Measurements from ENCODE around the gene CNTNAP2. TPM values are rescaled to one million over a fixed set of nuclear protein-coding genes. Genes with fewer than 3 reads are reported as not detected.

Gene CNTNAP2
- total and polyA plus RNA-seq, 2 of the 8 experiments (the other 6 are each of a cell fraction or from before 2014, with no cell fraction given) = 27.9 to 71.0 TPM

DNA sequence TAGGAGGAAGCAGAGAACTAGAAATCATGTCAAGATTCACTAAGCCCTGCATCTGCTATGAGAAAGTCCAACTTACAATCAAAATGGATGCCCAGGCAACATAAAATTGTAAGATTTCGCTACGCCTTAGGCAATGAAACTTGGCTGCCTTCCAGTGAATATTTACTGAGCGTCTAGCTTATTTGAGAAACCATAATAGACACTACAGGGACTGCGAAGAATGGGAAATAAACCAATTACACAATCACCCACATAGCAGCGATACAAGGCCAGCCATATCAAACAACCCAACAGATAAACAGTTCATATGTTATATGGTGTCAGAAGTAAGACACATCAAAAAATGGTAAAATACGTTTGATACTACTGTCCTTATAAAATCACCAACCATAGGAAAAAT lies 1928.9 kb downstream of the CNTNAP2 start:
- no peak overlapping the region for H3K56ac ChIP-seq (replicated peaks; ENCODE audit: insufficient read length, low read depth, low read length)
- H2AK5ac ChIP-seq (ENCODE audit: low read depth, low read length) = no peak overlapping the region
- H3K23ac ChIP-seq (ENCODE audit: insufficient read length) = no peak overlapping the region
- DNase-seq (ENCODE audit: low read depth in 1 of 2, low spot score in 2 of 2) (no peak), FAIRE-seq (no peak)
- no peak overlapping the region for H2BK5ac ChIP-seq (ENCODE audit: low read depth, low read length)
- H4K5ac ChIP-seq (ENCODE audit: insufficient read length, low read depth, low read length) = no peak overlapping the region
- no peak overlapping the region for H3K18ac ChIP-seq (ENCODE audit: extremely low read depth, low read length)
- no peak overlapping the region for H3K4me3 ChIP-seq (ENCODE audit: extremely low read depth in 1 of 4, insufficient read depth in 2 of 4, low read depth in 3 of 4, low read length in 4 of 4)
- no peaks in the 10 kb centered on the region for H3K27me3 ChIP-seq (replicated peaks in 1 of 4; ENCODE audit: control insufficient read depth in 3 of 4, extremely low read depth in 1 of 4, insufficient read depth in 3 of 4, low read length in 3 of 4)
- H3K79me2 ChIP-seq (ENCODE audit: control insufficient read depth in 1 of 2, insufficient read depth in 2 of 2, low read length in 2 of 2) = no peaks in the 10 kb centered on the region
- H4K8ac ChIP-seq (ENCODE audit: extremely low read depth, insufficient read depth, low read length) = no peak overlapping the region
- H3K9ac ChIP-seq (replicated peaks in 1 of 4; ENCODE audit: extremely low read depth in 1 of 4, low read depth in 3 of 4, low read length in 3 of 4) = no peak overlapping the region
- H3K36me3 ChIP-seq (ENCODE audit: control insufficient read depth in 2 of 4, insufficient read depth in 4 of 4, low read length in 3 of 4) = no peaks in the 10 kb centered on the region
- no peak overlapping the region for H3K4ac ChIP-seq (replicated peaks; ENCODE audit: insufficient read length, low read depth, low read length)
- no peak overlapping the region for H2BK120ac ChIP-seq (replicated peaks; ENCODE audit: low read depth, low read length)
- H3K4me1 ChIP-seq (replicated peaks in 1 of 4; ENCODE audit: control insufficient read depth in 3 of 4, insufficient read depth in 4 of 4, low read length in 3 of 4) = no peaks in the 10 kb centered on the region
- H2BK15ac ChIP-seq (ENCODE audit: low read length) = no peak overlapping the region
- H2BK20ac ChIP-seq (ENCODE audit: low read length) = no peak overlapping the region
- no peak overlapping the region for H4K91ac ChIP-seq (replicated peaks; ENCODE audit: insufficient read length, low read length)
- 94% methylated on average over 6 of the region's 6 CpGs; no CpG with 5 or more reads in 1 of the 2 experiments for WGBS, 2 experiments (ENCODE audit: extremely low coverage in 1 of 2, insufficient coverage in 1 of 2, insufficient read length in 1 of 2, insufficient replicate concordance in 2 of 2, low coverage in 1 of 2, low lambda C conversion rate in 2 of 2, missing lambda C conversion rate in 1 of 2)
- no peak overlapping the region for H2AFZ ChIP-seq (ENCODE audit: low read length)
- CTCF ChIA-PET (ENCODE audit: partially characterized antibody) = interaction anchor here (0.6 to 0.7 kb wide), 2 partner anchors 11 to 30 kb away, joined by 3 to 10 read pairs; no protein-coding TSS in a partner anchor
- POLR2A ChIA-PET (ENCODE audit: partially characterized antibody) = no interaction called here
- no peaks in the 10 kb centered on the region for H4K20me1 ChIP-seq (replicated peaks in 1 of 2; ENCODE audit: control insufficient read depth in 1 of 2, insufficient read depth in 2 of 2, low read length in 2 of 2)
- H3K9me3 ChIP-seq (ENCODE audit: insufficient read depth in 2 of 2, low read depth in 1 of 2, low read length in 1 of 2) = no peaks in the 10 kb centered on the region
- no peak overlapping the region for H3K14ac ChIP-seq (ENCODE audit: insufficient read length)
- no peaks in the 10 kb centered on the region for H3K23me2 ChIP-seq (ENCODE audit: low read depth, low read length)
- TF ChIP-seq GTF2F1 (IDR thresholded peaks at IDR 0.05; ENCODE audit: borderline replicate concordance, low read depth, low read length) = no peak
- no peaks in the 10 kb centered on the region for H3K79me1 ChIP-seq (ENCODE audit: low read depth, low read length)
- no peak overlapping the region for H3K4me2 ChIP-seq (ENCODE audit: insufficient read depth in 1 of 2, low read depth in 2 of 2, low read length in 2 of 2)
- no peak overlapping the region for H3K27ac ChIP-seq (ENCODE audit: low read depth, low read length)
- H2BK12ac ChIP-seq (ENCODE audit: low read depth, low read length) = no peak overlapping the region
